Gastrocnemius medialis (tissue), 4 donors: ENCODE measurements around the gene ZMYM2. TPM values are rescaled to one million over a fixed set of nuclear protein-coding genes. Genes with fewer than 3 reads are reported as not detected.

Experiments
- ATAC-seq, 2 donors: fragments of 150-250 bp; one replicate each; pipeline ENCODE4 v1.9.1; 2016
- DNase-seq, 2 donors: peaks; one replicate each; pipeline ENCODE4 v3.0.0-alpha.2; 2019
- H3K27ac ChIP-seq, 4 donors: fragments of 200-600 bp; sonication (generic); 1 replicate in 1 of 4; 2 replicates in 3 of 4; pipeline ENCODE4 v1.5.1; 2016 to 2018; ENCODE audit warnings: mild to moderate bottlenecking in 2 of 4, moderate library complexity in 1 of 4
- H3K27me3 ChIP-seq, 3 donors: fragments of 200-600 bp; sonication (generic) in 2 of 3; 1 replicate in 1 of 3; 2 replicates in 2 of 3; pipeline versions ENCODE4 v1.5.1 to v1.6.0; 2016 to 2019; ENCODE audit warnings: mild to moderate bottlenecking in 1 of 3, moderate library complexity in 1 of 3
- H3K36me3 ChIP-seq, 2 donors: fragments of 200-600 bp; sonication (generic) in 1 of 2; one replicate each; pipeline ENCODE4 v1.5.1; 2017 to 2018
- H3K4me1 ChIP-seq, 2 donors: fragments of 200-600 bp; sonication (generic) in 1 of 2; one replicate each; pipeline ENCODE4 v1.5.1; 2016 to 2017; ENCODE audit warnings: mild to moderate bottlenecking in 2 of 2
- H3K4me3 ChIP-seq, 4 donors: fragments of 200-600 bp; sonication (generic) in 3 of 4; 1 replicate in 1 of 4; 2 replicates in 3 of 4; pipeline ENCODE4 v1.5.1; 2016 to 2019; ENCODE audit warnings: mild to moderate bottlenecking in 2 of 4
- H3K9me3 ChIP-seq, 3 donors: fragments of 200-600 bp; sonication (generic) in 2 of 3; 1 replicate in 1 of 3; 2 replicates in 2 of 3; pipeline ENCODE4 v1.5.1; 2016 to 2019
- CTCF ChIP-seq, 5 experiments: fragments of 450-650 bp in 3 of 5; fragments of 200-600 bp in 2 of 5; sonication (generic) in 2 of 5; IDR thresholded peaks in 4 of 5; conservative IDR thresholded peaks in 1 of 5; 1 replicate in 4 of 5; 2 replicates in 1 of 5; pipeline ENCODE4 v1.5.1; 2016 to 2019; ENCODE audit warnings: antibody characterized with exemption in 5 of 5, mild to moderate bottlenecking in 3 of 5, moderate library complexity in 3 of 5
- POLR2A ChIP-seq, 2 donors: fragments of 450-650 bp; IDR thresholded peaks; one replicate each; pipeline ENCODE4 v1.6.1; 2017; ENCODE audit warnings: antibody characterized with exemption in 2 of 2, mild to moderate bottlenecking in 2 of 2, moderate library complexity in 2 of 2
- in situ Hi-C, 4 donors: fragments of 200-750 bp; cut with MboI; loops; one replicate each; pipeline versions ENCODE4 v1.15.0 to v1.8.0; 2017; ENCODE audit warnings: low sequenced_read_pairs in 4 of 4
- intact Hi-C: fragments of 100-400 bp; cut with DNase I; formaldehyde crosslinking; loops from one replicate; pipeline ENCODE4 v1.15.1; 2023; ENCODE audit warnings: low total_unique reads
- total RNA-seq, 4 donors: library from RNA; depleted of rRNA; stranded (reverse); fragments of >200 nt; gene quantifications; one replicate each; pipeline versions ENCODE4 v1.1.0 to v1.2.3, GENCODE V29; 2016

ZMYM2 gene
- total RNA-seq, 4 donors from 2014 or later = 35.3 to 58.4 (median 47.1) TPM

GRCh38 chr13:20114066-20114610 lies 155.6 kb downstream of the ZMYM2 start:
- TF ChIP-seq CTCF (IDR thresholded peaks at IDR 0.05 in 4 of 5, conservative IDR thresholded peaks at IDR 0.05 in 1 of 5) (no peak), POLR2A (IDR thresholded peaks at IDR 0.05) (no peak)
- Histone ChIP-seq H3K27ac (no peak overlapping the region), H3K27me3 (no peaks in the 10 kb centered on the region), H3K36me3 (no peaks in the 10 kb centered on the region), H3K4me3 (no peak overlapping the region), H3K4me1 (no peaks in the 10 kb centered on the region), H3K9me3 (no peaks in the 10 kb centered on the region)
- intact Hi-C loops = no loop called here
- in situ Hi-C loops = no loop called here
- no peak for ATAC-seq
- no peak for DNase-seq

GRCh38 chr13:20116213-20116612 lies 157.7 kb downstream of the ZMYM2 start:
- TF ChIP-seq CTCF (IDR thresholded peaks at IDR 0.05 in 4 of 5, conservative IDR thresholded peaks at IDR 0.05 in 1 of 5) (no peak), POLR2A (IDR thresholded peaks at IDR 0.05) (no peak)
- no peak for DNase-seq
- no peak for ATAC-seq

GRCh38 chr13:20118268-20119140 lies 160.0 kb downstream of the ZMYM2 start:
- DNase-seq = peak in 1 of 2 donors; percentile 37
- peak overlapping the region; percentile 55 to 81 (median 74) for H3K4me3 ChIP-seq
- no peaks in the 10 kb centered on the region for H3K4me1 ChIP-seq
- H3K9me3 ChIP-seq = no peaks in the 10 kb centered on the region
- intact Hi-C loops = no loop called here
- peak overlapping the region; percentile 20 to 88 (median 80) for H3K27ac ChIP-seq
- no peak for TF ChIP-seq POLR2A (IDR thresholded peaks at IDR 0.05)
- TF ChIP-seq CTCF (IDR thresholded peaks at IDR 0.05 in 4 of 5, conservative IDR thresholded peaks at IDR 0.05 in 1 of 5) = no peak
- H3K27me3 ChIP-seq = no peaks in the 10 kb centered on the region
- in situ Hi-C loops = no loop called here
- peak; percentile 52 to 56 for ATAC-seq
- no peaks in the 10 kb centered on the region for H3K36me3 ChIP-seq

More at GRCh38 chr13:20116213-20116612, 157.7 kb downstream of the ZMYM2 start:
- H3K27ac ChIP-seq = no peak overlapping the region
- intact Hi-C loops = no loop called here
- in situ Hi-C loops = no loop called here
- H3K36me3 ChIP-seq = no peaks in the 10 kb centered on the region
- H3K4me3 ChIP-seq = no peak overlapping the region
- no peaks in the 10 kb centered on the region for H3K4me1 ChIP-seq
- no peaks in the 10 kb centered on the region for H3K27me3 ChIP-seq
- no peaks in the 10 kb centered on the region for H3K9me3 ChIP-seq

GRCh38 chr13:20119960-20120359 lies 161.4 kb downstream of the ZMYM2 start:
- Histone ChIP-seq H3K27me3 (no peaks in the 10 kb centered on the region), H3K36me3 (no peaks in the 10 kb centered on the region), H3K4me1 (no peaks in the 10 kb centered on the region), H3K4me3 (peak overlapping the region in 2 of 4 donors; percentile 29 to 49), H3K9me3 (no peaks in the 10 kb centered on the region), H3K27ac (peak overlapping the region in 2 of 4 donors; percentile 86 to 88)
- in situ Hi-C loops = no loop called here
- intact Hi-C loops = no loop called here
- TF ChIP-seq CTCF (IDR thresholded peaks at IDR 0.05 in 4 of 5, conservative IDR thresholded peaks at IDR 0.05 in 1 of 5) (no peak), POLR2A (IDR thresholded peaks at IDR 0.05) (no peak)
- no peak for DNase-seq
- ATAC-seq = no peak
